ENCODE data around the gene RAD51D. TPM values are rescaled to one million over a fixed set of nuclear protein-coding genes. Genes with fewer than 3 reads are reported as not detected.
"Not testable (repeated sequence)": the region's sequence is repeated elsewhere in the genome, so short reads cannot be mapped to it uniquely, and the experiment has no call there.

The RAD51D gene
- total RNA-seq, 1 donor = 14.8 TPM

DNA sequence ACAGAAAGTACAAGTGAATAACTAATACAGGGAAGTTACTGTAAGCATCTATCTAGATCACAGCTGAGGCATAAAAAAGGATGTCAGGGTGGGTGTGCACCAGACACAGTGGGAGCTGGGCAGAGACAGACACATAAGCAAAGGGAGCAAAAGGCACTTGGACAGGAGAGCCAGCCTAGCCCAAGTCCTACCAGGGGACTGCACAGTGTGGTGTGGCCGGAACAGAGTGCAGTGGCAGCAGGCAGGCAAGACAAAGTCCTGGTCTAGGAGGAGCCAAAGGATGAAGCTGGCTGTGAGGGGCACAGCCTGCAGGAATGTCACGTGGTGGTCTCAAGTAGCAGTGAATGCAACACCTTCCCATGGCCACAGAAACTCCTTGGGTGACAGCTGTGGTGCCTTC, 21.9 kb downstream of the RAD51D start:
- H3K4me3 ChIP-seq (ENCODE audit: low read depth, low read length) = no peak overlapping the region
- TF ChIP-seq, protein P1, sequence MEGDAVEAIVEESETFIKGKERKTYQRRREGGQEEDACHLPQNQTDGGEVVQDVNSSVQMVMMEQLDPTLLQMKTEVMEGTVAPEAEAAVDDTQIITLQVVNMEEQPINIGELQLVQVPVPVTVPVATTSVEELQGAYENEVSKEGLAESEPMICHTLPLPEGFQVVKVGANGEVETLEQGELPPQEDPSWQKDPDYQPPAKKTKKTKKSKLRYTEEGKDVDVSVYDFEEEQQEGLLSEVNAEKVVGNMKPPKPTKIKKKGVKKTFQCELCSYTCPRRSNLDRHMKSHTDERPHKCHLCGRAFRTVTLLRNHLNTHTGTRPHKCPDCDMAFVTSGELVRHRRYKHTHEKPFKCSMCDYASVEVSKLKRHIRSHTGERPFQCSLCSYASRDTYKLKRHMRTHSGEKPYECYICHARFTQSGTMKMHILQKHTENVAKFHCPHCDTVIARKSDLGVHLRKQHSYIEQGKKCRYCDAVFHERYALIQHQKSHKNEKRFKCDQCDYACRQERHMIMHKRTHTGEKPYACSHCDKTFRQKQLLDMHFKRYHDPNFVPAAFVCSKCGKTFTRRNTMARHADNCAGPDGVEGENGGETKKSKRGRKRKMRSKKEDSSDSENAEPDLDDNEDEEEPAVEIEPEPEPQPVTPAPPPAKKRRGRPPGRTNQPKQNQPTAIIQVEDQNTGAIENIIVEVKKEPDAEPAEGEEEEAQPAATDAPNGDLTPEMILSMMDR (IDR thresholded peaks at IDR 0.05; ENCODE audit: insufficient read depth, low read length) = no peak
- DNase-seq (ENCODE audit: low read depth) = no peak

DNA sequence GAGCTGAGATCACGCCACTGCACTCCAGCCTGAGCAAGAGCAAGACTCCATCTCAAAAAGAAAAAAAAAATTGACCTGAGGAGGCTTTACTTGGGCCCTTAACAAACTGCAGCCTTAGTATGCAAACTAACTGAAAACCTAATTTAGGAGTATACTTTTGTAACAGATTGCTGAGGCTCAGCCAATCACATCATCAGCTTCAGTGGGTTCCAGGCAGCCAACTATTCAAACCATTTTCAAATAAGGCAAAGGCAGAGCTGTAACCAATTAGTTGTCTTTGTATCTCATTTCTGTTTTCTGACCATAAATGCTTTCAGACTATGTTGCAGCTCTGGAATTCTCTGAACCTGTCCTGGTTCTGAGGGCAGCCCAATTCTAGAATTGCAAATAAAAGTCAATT, 23.9 kb downstream of the RAD51D start:
- no peak overlapping the region for H3K4me3 ChIP-seq (ENCODE audit: low read depth, low read length)
- DNase-seq (ENCODE audit: low read depth) = no peak
- TF ChIP-seq, protein P1 (IDR thresholded peaks at IDR 0.05; ENCODE audit: insufficient read depth, low read length) = no peak

DNA sequence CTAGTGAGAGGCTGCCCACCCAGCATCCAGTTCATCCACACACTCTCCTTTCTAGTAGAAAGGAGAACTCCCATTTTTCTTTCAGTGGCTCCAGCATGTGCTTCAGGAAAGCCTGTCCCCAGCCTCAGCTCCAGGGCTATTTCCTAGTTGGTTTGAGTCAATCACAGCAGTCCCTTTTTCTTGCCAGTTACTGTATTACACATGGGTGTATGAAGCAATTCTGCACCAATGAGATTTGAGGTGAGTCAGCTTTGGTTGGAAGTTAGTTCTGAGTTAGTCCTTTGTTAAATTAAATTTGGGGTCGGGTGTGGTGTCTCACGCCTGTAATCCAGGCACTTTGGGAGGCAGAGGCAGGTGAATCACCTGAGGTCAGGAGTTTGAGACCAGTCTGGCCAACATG, 24.8 kb downstream of the RAD51D start:
- TF ChIP-seq, protein P1 (IDR thresholded peaks at IDR 0.05; ENCODE audit: insufficient read depth, low read length) = no peak
- DNase-seq (ENCODE audit: low read depth) = peak; percentile 86
- H3K4me3 ChIP-seq (ENCODE audit: low read depth, low read length) = no peak overlapping the region

DNA sequence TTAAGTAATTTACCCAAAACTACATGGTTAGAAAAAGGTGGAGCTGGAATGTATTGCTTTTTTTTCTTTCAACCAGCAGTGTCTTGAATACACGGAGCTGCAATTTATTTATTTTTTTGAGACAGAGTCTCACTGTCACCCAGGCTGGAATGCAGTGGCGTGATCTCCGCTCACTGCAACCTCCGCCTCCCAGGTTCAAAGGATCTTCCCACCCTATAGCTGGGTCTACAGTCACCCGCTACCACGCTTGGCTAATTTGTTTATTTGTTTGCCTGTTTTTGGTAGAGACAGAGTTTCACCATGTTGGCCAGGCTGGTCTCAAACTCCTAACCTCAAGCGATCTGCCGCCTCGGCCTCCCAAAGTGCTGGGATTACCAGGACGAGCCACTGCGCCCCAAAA, 29.0 kb downstream of the RAD51D start:
- not testable (repeated sequence) for DNase-seq (ENCODE audit: low read depth); H3K4me3 ChIP-seq (ENCODE audit: low read depth, low read length)

DNA sequence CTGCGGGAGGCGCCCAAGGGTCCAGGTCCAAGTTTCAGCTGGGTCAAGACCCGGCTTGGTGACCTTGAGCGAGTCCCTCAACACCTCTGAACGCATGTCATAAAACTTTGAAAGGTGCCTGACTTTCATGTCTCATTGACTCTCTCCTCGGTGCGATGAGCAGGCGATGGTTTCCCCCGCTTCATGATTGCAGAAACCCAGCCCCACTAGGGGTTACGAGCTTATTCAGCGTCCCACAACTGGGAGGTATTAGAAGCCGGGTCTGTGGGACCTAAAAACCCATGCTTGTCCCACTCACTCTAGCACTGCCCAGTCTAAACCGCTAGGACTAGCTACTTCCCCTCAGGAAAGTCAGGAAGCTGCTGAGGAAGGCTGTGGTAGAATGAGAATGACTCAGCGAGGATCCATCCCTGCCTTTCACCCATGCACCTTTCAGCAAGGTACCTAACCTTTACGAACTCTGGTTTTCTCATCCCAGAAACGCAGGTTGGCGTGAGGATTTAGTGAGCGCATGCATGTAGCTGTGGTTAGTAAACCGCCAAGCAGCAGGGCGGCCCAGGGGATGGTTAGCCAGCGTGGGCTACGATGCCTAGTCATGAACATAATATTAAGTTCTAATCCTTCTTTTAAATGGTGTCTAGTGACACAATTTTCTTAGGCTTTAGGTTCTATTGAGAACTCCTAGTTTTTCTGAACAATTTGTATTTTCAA, 29.9 kb downstream of the RAD51D start:
- TF ChIP-seq, protein P1 (IDR thresholded peaks at IDR 0.05; ENCODE audit: insufficient read depth, low read length) = peak; percentile 22
- DNase-seq (ENCODE audit: low read depth) = no peak
- H3K4me3 ChIP-seq (ENCODE audit: low read depth, low read length) = peak overlapping the region; percentile 53

DNA sequence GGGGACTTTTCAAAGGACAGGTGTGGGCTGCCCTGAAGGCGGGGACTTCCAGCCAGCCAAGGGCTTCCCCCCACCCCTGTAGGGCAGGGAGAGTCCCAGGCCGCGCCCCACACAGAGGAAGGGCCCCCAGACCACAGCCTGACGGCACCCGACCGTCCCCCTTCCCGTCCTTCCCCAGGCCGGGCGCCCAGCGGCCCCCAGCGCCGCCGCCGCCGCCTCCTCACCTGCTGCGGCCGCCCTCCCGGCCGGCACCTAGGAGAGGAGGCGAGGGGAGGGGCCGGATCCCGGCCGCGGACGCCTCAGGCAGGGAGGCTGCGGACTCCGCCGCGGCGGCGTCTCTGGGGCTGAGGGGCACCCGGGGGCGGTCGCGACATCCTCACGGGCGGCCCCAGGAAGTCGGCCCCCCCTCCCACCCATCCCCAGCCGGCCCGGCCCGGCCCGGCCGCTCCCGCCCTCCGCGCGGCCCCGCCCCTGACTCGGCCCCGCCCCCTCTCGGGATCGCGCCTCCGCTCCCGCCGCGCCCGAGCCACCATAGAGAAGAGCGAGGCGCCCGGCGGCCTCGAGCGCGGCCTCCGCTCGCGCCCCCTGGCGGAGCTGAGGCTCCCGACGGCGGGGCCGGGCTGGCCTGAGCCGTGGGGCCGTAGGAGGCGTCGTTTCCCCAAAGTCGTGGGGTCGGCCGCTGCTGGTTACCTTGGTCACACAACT, 30.6 kb downstream of the RAD51D start:
- peak overlapping the region; percentile 76 for H3K4me3 ChIP-seq (ENCODE audit: low read depth, low read length)

DNA sequence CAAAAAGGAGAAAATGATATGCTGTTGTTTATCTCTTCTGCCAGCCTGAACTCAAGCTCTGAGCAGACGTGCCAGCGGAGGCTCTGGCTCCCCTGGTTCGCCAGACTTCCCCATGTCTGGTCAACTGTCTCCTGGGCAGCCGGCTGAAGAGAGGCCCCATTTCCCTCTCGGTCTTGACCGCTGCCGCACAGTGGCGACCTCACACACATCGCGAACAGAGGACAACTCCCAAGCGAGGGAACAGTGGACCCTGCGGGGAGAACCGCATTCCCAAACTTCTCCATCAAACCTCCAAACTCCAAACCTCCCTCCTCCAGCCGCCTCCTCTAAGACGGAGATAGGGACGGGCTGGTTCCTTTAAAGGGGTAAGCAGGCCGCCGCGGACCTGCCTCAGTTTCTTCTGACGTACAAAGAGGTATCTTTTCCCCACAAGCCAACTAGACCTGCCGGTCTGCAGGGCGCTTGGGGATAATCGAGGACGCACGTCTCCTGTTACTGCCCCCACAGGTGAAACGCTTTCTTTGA, 31.2 kb downstream of the RAD51D start:
- DNase-seq (ENCODE audit: low read depth) = peak; percentile 49
- peak overlapping the region; percentile 76 for H3K4me3 ChIP-seq (ENCODE audit: low read depth, low read length)
- TF ChIP-seq, protein P1 (IDR thresholded peaks at IDR 0.05; ENCODE audit: insufficient read depth, low read length) = peak; percentile 13

More for the DNA sequence above, 30.6 kb downstream of the RAD51D start:
- TF ChIP-seq, protein P1 (IDR thresholded peaks at IDR 0.05; ENCODE audit: insufficient read depth, low read length) = peak; percentile 55
- DNase-seq (ENCODE audit: low read depth) = peak; percentile 71

Measured in fibroblast of the aortic adventitia (primary cell).